ENCODE data around the gene MANBA. TPM values are rescaled to one million over a fixed set of nuclear protein-coding genes. Genes with fewer than 3 reads are reported as not detected.
"Not testable (repeated sequence)": the region's sequence is repeated elsewhere in the genome, so short reads cannot be mapped to it uniquely, and the experiment has no call there.

Gene MANBA
- total RNA-seq, 2 experiments from 2014 or later = 12.0 to 13.3 TPM

DNA sequence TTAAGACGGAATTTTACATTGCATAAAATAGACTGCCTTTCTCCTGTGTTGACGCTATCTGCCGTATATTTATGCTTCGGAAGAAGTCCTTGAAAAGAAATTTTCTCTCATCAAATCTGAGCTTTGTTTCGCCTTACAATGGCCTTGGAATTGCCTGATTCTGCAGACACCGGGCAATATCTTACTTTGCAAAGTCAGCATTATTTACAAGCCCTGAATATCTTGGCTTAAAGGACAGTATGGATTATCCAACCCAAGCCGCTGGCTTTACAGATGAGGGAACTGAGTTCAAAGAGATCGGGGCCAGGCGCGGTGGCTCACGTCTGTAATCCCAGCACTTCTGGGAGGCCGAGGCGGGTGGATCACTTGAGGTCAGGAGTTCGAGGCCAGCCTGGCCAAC is 1.1 kb upstream of the MANBA start:
- intact Hi-C loops (cut with DNase I, micrococcal nuclease) = loop anchor here (2.0 to 5.0 kb wide), 7 partner anchors 25 to 330 kb away; partner anchors contain the start of gene CISD2 (in 1 of the 2)
- Mint-ChIP-seq H3K36me3 (ENCODE audit: low read depth) (peaks cover 3% of the 10 kb centered on the region), H3K4me1 (peaks cover 25% of the 10 kb centered on the region), H3K4me3 (peak overlapping the region; percentile 90), H3K27me3 (peaks cover 2% of the 10 kb centered on the region), H3K27ac (no peak overlapping the region), H3K9me3 (ENCODE audit: low read depth) (no peaks in the 10 kb centered on the region)
- DNase-seq = no peak
- ChIA-PET POLR2A (interaction anchor here (1.7 to 1.9 kb wide), 2 partner anchors 48 to 66 kb away, joined by 6 to 15 read pairs; partner anchors contain the start of gene UBE2D3), CTCF (interaction anchor here (0.7 kb wide), 1 partner anchor 9 kb away, joined by 3 read pairs; no protein-coding TSS in a partner anchor)
- ATAC-seq = no peak

DNA sequence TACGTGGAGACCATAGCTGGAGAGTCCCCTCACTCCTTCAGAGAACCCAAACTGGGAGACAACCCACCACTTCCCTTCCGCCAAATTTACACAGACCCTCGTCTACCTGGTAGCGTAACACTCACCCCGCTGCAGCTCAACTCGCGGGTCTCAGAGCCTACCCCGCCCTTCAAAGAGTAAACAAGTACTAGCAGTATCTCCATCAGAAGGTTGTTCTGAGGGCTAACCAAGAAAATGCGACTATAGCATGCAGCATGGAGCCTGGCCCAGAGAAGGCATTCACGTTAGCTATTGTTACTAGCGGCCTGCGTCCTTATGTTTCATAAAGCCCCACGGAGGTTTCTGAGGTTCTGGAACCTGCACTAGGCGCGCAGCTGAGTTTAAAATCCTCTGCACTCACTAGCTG is 531 bp upstream of the MANBA start:
- intact Hi-C loops (cut with DNase I, micrococcal nuclease) = loop anchor here (2.0 to 5.0 kb wide), 7 partner anchors 26 to 329 kb away; partner anchors contain the start of gene CISD2 (in 1 of the 2)
- Mint-ChIP-seq H3K36me3 (ENCODE audit: low read depth) (peaks cover 3% of the 10 kb centered on the region), H3K9me3 (ENCODE audit: low read depth) (no peaks in the 10 kb centered on the region), H3K4me1 (peaks cover 25% of the 10 kb centered on the region), H3K27ac (peak overlapping the region; percentile 42), H3K27me3 (peaks cover 2% of the 10 kb centered on the region), H3K4me3 (peak overlapping the region; percentile 90)
- POLR2A ChIA-PET = interaction anchor here (0.6 to 1.9 kb wide), 8 partner anchors 42 to 131 kb away, joined by 3 to 15 read pairs (median 4); partner anchors contain the start of genes CISD2 and UBE2D3
- DNase-seq (peak; percentile 39), ATAC-seq (peak; percentile 23)
- CTCF ChIA-PET = interaction anchor here (0.7 to 1.7 kb wide), 4 partner anchors 9 to 338 kb away, joined by 3 to 6 read pairs (median 3); partner anchors contain the start of gene BDH2

DNA sequence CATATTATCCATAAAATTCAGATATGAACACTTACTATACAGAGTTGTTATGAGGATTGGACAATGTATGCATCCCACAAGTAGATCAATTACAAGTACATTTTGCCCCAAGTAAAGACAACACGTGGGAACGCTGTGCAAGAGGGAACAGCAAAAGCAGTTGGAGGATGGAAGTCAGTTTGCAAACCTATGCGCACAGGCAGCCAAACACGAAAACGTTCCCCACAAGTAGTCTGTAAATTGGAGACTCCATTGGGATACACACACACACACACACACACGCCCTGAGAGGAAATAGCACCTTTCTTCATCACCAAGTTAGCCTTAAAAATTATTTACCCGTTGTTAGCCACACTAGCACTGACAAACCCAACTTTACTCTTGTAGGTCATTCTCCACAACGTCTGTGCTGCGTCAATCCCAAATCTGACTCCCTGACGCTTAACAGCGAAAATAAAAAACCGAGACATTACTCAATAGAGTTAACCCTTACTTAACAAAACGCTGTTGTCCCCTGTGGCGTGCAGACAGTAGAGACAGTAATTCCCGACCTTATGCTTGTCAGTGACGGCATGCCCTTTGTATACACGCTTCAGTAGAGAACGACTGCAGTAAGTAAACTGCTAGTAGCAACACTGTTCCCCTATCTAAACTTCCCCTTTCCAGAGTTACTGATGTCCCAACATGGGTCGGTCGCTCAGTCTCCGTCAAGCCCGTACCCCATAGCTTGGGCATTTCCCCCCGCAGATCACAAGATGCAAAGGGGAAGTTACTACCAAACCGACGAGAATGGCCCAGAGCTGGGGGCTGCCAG is 730 bp downstream of the MANBA start:
- intact Hi-C loops (cut with DNase I, micrococcal nuclease) = loop anchor here (1.0 to 5.0 kb wide), 11 partner anchors 27 to 328 kb away; partner anchors contain the start of genes CISD2 (in 2 of the 2), SLC9B1 (in 1 of the 2), SLC9B2 (in 1 of the 2) and UBE2D3 (in 1 of the 2)
- Mint-ChIP-seq H3K27ac (peak overlapping the region; percentile 89), H3K4me1 (peaks cover 25% of the 10 kb centered on the region), H3K36me3 (ENCODE audit: low read depth) (peaks cover 4% of the 10 kb centered on the region), H3K4me3 (peak overlapping the region; percentile 90), H3K27me3 (no peaks in the 10 kb centered on the region), H3K9me3 (ENCODE audit: low read depth) (no peaks in the 10 kb centered on the region)
- POLR2A ChIA-PET = interaction anchor here (0.8 to 1.9 kb wide), 6 partner anchors 44 to 130 kb away, joined by 3 to 15 read pairs (median 6); partner anchors contain the start of gene UBE2D3
- peak; percentile 48 for ATAC-seq
- CTCF ChIA-PET = interaction anchor here (0.6 to 1.7 kb wide), 2 partner anchors 48 to 191 kb away, joined by 3 read pairs; no protein-coding TSS in a partner anchor
- peak; percentile 56 for DNase-seq

DNA sequence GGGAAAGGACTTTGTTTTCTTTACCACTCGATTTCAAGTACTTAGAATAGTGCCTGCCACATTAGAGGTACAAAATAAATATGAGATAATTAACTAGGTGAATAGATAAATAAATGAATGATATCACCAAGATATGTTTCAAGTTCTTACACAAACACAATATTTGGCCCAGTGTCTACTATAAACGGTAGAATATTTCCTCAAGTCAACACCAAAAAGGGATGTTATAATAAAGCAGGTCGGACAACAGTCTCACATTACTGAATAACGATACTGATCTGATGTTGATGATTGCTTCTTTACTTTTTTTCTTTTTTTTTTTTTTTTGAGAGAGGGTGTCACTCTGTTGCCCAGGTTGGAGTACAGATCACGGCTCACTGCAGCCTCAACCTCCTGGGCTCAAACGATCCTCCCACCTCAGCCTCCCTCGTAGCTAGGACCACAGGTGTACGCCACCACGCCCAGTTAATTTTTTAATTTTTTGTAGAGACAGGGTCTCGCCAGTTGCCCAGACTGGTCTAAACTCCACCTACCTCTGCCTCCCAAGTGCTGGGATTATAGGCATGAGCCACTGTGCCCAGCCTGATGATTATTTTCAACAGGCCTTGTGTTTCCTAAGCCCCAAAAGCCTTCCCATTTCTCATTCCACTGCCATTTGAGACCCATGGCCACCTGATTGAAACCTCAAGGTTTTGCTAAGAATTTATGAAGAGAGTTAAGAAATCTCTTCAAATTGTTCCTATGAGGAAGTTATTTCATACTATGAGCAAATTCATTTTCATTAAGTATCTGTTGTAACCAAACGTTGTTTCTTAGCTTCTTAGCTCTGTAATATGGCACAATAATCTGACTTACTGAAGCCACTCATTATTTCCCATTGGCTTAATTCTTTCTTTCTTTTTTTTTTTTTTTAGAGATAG is 2.3 kb downstream of the MANBA start:
- DNase-seq = no peak
- Mint-ChIP-seq H3K4me3 (peak overlapping the region; percentile 90), H3K4me1 (peaks cover 25% of the 10 kb centered on the region), H3K27me3 (no peaks in the 10 kb centered on the region), H3K36me3 (ENCODE audit: low read depth) (peaks cover 7% of the 10 kb centered on the region), H3K27ac (no peak overlapping the region), H3K9me3 (ENCODE audit: low read depth) (no peaks in the 10 kb centered on the region)
- no peak for ATAC-seq
- intact Hi-C loops (cut with DNase I, micrococcal nuclease) = no loop called here
- ChIA-PET CTCF (interaction anchor here (0.6 kb wide), 1 partner anchor 249 kb away, joined by 7 read pairs; no protein-coding TSS in a partner anchor), POLR2A (no interaction called here)

DNA sequence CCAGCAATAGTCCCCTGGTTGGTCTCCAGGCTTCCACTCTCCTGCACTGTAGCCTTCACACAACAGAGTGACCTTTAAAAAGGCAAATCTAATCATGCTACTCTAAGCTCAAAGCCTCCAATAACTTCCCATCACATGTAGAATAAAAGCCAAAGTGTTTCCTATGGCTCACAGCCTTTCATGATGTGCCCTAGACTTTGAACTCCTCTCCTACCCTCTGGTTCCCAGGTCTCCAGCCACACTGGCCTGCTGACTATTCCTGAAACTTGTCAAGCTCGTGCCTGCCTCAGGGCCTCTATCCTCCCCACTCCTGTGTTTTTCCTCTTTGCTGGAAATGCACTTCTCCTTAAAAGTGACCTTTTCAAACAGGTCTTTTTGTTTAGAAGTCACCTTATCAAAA is 3.1 kb downstream of the MANBA start:
- ATAC-seq (no peak), DNase-seq (no peak)
- H3K9me3 Mint-ChIP-seq (ENCODE audit: low read depth) = no peaks in the 10 kb centered on the region
- no peak overlapping the region for H3K27ac Mint-ChIP-seq
- intact Hi-C loops (cut with DNase I, micrococcal nuclease) = no loop called here
- peaks cover 7% of the 10 kb centered on the region for H3K36me3 Mint-ChIP-seq (ENCODE audit: low read depth)
- CTCF ChIA-PET = no interaction called here
- H3K4me1 Mint-ChIP-seq = peaks cover 25% of the 10 kb centered on the region
- POLR2A ChIA-PET = no interaction called here
- H3K4me3 Mint-ChIP-seq = no peak overlapping the region
- no peaks in the 10 kb centered on the region for H3K27me3 Mint-ChIP-seq

DNA sequence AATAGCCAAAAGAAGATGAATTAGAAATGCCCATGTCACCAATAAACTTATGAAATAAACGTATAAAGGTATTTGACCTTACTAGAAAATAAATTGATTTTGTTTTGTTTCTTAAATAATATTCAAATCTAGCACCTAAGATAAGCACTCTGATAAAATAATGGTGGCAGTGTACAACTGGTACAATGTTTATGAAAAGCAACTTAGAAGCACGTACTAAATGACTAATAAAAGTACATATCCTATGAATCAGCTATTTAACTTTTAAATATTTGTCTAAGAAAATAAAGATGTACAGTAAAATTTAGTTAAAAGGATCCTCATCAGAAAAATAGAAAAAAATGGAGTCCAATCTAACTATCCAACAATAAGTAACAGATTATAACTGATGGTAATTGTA is 6.7 kb downstream of the MANBA start:
- Mint-ChIP-seq H3K27ac (no peak overlapping the region), H3K27me3 (no peaks in the 10 kb centered on the region), H3K9me3 (ENCODE audit: low read depth) (no peaks in the 10 kb centered on the region), H3K4me3 (no peak overlapping the region), H3K4me1 (peaks cover 9% of the 10 kb centered on the region), H3K36me3 (ENCODE audit: low read depth) (peaks cover 7% of the 10 kb centered on the region)
- intact Hi-C loops (cut with DNase I, micrococcal nuclease) = no loop called here
- CTCF ChIA-PET = no interaction called here
- DNase-seq (no peak), ATAC-seq (no peak)
- POLR2A ChIA-PET = interaction anchor here (0.9 kb wide), 1 partner anchor 74 kb away, joined by 12 read pairs; no protein-coding TSS in a partner anchor

DNA sequence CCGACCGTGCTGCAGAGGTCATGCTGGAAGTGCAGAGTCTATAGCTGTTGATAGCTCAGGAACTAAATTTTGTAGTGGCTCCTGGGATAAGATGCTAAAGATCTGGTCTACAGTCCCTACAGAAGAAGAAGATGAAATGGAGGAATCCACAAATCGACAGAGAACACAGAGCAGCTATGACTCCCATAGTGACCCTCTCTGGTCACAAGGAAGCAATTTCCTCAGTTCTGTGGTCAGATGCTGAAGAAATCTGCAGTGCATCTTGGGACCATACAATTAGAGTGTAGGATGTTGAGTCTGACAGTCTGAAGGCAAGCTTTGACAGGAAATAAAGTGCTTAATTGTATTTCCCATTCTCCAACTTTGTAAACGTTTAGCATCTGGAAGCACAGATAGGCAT is 8.8 kb downstream of the MANBA start:
- DNase-seq = no peak
- no peaks in the 10 kb centered on the region for H3K9me3 Mint-ChIP-seq (ENCODE audit: low read depth)
- no peaks in the 10 kb centered on the region for H3K4me1 Mint-ChIP-seq
- intact Hi-C loops (cut with DNase I, micrococcal nuclease) = no loop called here
- no peak for ATAC-seq
- H3K4me3 Mint-ChIP-seq = no peak overlapping the region
- ChIA-PET POLR2A (no interaction called here), CTCF (interaction anchor here (0.7 kb wide), 1 partner anchor 9 kb away, joined by 3 read pairs; the partner anchor contains the start of gene MANBA)
- no peak overlapping the region for H3K27ac Mint-ChIP-seq
- peaks cover 4% of the 10 kb centered on the region for H3K36me3 Mint-ChIP-seq (ENCODE audit: low read depth)
- H3K27me3 Mint-ChIP-seq = no peaks in the 10 kb centered on the region

DNA sequence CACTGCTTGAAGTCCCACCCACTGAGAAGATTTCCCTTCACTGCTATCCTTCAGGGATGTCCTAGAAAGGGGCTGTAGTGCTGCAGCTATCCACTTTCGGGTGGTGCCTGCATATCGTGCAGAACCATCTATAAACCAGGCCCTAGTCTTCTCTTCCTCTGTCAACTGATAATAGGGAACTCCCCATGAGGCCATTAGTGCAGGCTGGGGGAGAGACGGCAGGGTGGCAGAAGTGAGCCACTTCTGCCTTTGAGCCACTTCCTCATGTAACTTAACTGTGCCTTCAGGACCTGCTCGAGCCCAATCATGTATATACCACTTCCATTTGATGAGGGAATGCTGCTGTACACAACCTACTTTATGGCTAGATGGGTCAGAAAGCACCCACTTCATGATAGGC is 17.4 kb downstream of the MANBA start:
- H3K4me3 Mint-ChIP-seq; H3K27ac Mint-ChIP-seq; DNase-seq; intact Hi-C loops (cut with DNase I, micrococcal nuclease); H3K27me3 Mint-ChIP-seq; POLR2A ChIA-PET; CTCF ChIA-PET; ATAC-seq: not testable (repeated sequence)
- peaks cover 11% of the 10 kb centered on the region for H3K4me1 Mint-ChIP-seq
- H3K9me3 Mint-ChIP-seq (ENCODE audit: low read depth) = peaks cover 22% of the 10 kb centered on the region
- peaks cover 46% of the 10 kb centered on the region for H3K36me3 Mint-ChIP-seq (ENCODE audit: low read depth)

DNA sequence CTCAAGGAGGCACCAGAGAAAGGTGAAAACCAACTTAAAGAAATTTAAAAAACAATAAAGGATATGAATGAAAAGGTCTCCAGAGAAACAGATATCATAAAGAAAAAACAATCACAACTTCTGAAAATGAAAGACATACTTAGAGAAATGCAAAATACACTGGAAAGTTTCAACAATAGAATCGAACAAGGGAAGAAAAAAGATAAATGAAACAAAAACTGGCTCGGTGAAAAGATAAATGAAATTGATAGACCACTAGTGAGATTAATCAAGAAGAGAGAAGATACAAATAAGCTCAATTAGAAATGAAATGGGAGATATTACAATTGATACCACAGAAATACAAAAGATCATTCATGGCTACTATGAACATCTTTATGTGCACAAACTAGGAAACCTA is 22.0 kb downstream of the MANBA start:
- Mint-ChIP-seq H3K4me1 (peaks cover 22% of the 10 kb centered on the region), H3K9me3 (ENCODE audit: low read depth) (peaks cover 20% of the 10 kb centered on the region), H3K36me3 (ENCODE audit: low read depth) (peaks cover 37% of the 10 kb centered on the region)
- H3K27me3 Mint-ChIP-seq; H3K27ac Mint-ChIP-seq; H3K4me3 Mint-ChIP-seq; ATAC-seq; intact Hi-C loops (cut with DNase I, micrococcal nuclease); DNase-seq: not testable (repeated sequence)
- ChIA-PET POLR2A (interaction anchor here (0.7 to 1.1 kb wide), 2 partner anchors 9 to 13 kb away, joined by 3 to 5 read pairs; no protein-coding TSS in a partner anchor), CTCF (interaction anchor here (0.7 kb wide), 1 partner anchor 47 kb away, joined by 5 read pairs; no protein-coding TSS in a partner anchor)

DNA sequence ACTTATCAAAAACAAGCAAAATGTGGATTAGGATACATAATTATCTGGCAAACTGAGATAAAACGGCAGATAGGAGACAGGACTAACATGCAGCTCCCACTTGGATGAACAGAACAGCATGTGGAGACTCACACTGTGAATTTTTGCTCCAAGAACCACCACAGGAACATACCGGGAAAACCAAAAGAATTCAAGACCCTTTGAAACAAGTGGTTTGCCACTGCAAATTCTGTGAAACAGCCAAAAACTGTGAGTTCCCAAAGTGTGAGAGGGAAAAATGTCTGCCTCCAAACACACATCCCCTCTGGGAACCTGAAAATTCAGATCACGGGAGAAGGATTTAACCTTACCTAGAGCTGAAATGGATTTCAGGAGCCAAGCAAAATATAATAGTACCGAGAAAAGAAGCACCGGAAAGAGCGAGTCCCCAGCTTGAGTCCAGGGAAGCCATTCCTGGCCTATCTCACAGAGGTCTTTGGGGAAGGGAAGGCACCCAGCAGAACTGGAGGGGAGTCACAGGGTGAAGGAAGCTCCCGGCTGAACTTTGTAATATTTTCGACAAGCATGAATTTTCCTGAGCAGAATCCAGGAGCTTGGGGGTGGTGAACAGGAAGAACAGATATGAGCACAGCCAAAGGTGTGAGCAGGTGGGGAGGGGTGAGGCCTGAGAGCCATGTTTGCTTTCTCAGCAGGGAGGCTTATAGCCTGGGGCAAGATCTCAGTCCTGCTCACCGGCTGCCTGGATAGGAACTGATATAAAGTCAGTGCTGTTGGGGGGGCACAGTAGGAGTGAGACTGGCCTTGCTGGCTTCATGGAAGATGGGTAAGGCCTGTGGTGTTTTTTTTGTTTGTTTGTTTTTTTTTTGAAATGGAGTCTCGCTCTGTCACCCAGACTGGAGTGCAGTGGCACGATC is 23.9 kb downstream of the MANBA start:
- H3K9me3 Mint-ChIP-seq (ENCODE audit: low read depth) = peaks cover 20% of the 10 kb centered on the region
- ChIA-PET POLR2A (no interaction called here), CTCF (interaction anchor here (0.5 to 0.7 kb wide), 2 partner anchors 83 to 251 kb away, joined by 3 to 5 read pairs; no protein-coding TSS in a partner anchor)
- peaks cover 39% of the 10 kb centered on the region for H3K36me3 Mint-ChIP-seq (ENCODE audit: low read depth)
- no peak for ATAC-seq
- no peak overlapping the region for H3K4me3 Mint-ChIP-seq
- H3K27ac Mint-ChIP-seq = no peak overlapping the region
- H3K4me1 Mint-ChIP-seq = peaks cover 19% of the 10 kb centered on the region
- H3K27me3 Mint-ChIP-seq = no peaks in the 10 kb centered on the region
- no peak for DNase-seq
- intact Hi-C loops (cut with DNase I, micrococcal nuclease) = no loop called here
